GM10847 (cell line): ENCODE measurements around the gene MT1X.

Experiments
- POLR2A ChIP-seq: IDR thresholded peaks from 2 replicates; pipeline ENCODE4 v1.6.1; 2011; ENCODE audit not compliant: insufficient read length; ENCODE audit errors: extremely low read depth

Gene MT1X

DNA sequence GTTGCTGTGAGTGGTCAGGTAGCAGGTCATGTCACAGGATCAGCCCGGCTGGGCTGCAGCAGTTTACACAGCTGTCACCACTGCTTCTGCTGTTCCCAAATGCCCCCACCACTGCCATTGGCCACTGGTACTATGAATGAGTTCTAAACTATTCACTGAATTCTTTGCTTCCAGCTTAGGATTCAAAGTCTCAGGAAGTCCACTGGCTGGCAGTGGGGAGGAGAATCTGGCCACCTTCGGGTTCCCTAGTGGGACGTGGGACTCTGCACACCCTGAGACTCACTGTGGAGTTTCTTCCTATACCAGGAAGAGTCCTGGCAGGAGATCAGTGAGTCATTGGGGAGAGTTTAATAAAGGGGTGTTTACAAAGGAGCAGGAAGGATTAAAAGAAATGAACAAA is 6.9 kb downstream of the MT1X start:
- no peak for TF ChIP-seq POLR2A

DNA sequence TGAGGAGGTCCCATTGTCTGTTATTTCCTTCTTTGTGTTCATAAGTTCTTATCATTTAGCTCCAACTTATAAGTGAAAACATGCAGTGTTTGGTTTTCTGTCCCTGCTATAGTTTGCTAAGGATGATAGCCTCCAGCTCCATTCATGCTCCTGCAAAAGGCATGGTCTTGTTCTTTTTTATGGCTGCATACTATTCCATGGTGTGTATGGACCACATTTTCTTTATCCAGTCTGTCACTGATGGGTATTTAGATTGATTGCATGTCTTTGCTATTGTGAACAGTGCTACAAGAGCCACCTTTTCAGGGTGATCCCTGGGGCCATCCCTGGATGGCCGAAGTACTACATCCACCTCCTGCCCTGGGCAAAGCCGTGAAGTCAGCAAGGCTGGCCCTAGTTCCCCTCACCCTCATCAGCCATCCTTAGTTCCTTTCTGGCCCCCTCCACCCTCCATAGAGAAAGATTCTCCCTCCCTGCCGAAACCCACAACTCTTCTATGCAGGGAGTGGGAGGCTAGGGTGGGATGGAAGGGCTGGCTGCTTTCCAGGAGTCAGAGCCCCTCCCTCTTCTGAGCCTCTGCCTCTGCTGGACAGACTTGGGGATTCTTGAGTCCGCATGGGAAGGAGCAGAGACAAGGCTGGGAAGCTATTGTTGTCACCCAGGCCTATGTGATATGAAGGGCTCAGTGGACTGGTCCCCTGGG is 8.3 kb downstream of the MT1X start:
- TF ChIP-seq POLR2A = no peak

DNA sequence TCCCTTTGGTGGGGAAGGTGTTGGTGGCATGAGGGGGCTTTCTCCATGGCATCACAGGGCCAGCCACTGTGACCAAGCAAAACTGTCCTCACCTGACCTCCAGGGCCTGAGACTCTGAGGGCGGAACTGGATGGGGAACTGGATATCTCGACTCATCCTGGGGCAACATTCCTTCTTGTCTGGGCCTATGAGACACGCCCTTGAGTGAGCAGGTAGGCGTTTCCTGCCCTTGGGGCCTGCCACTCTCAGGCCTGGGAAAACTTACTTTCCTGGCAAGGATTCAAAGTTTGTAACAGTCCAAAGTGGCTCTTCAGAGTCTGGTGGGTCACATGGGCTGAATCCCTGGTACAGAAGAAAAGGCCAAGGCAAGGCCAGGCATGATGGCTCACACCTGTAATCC is 9.6 kb downstream of the MT1X start:
- no peak for TF ChIP-seq POLR2A

- no peak for TF ChIP-seq POLR2A
Measured at GRCh38 chr16:56695246-56695645, 13.0 kb downstream of the MT1X start.

- TF ChIP-seq POLR2A = no peak
Measured at GRCh38 chr16:56697456-56698155, 15.3 kb downstream of the MT1X start.

DNA sequence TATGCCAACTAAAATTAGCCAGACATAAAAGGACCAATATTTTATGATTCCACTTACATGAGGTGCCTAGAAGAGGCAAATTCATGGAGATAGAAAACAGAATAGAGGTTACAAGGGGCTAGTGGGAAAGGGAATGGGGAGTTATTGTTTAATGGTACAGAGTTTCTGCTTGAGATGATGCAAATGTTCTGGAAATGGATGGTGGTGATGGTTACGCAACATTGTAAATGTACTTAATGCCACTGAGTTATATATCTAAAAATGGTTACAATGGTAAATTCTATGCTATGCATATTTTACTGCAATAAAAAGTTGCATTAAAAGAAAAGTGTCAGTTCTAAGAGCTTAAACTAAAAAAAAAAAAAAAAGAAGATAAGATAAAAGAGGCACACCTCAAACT is 17.9 kb downstream of the MT1X start:
- no peak for TF ChIP-seq POLR2A

DNA sequence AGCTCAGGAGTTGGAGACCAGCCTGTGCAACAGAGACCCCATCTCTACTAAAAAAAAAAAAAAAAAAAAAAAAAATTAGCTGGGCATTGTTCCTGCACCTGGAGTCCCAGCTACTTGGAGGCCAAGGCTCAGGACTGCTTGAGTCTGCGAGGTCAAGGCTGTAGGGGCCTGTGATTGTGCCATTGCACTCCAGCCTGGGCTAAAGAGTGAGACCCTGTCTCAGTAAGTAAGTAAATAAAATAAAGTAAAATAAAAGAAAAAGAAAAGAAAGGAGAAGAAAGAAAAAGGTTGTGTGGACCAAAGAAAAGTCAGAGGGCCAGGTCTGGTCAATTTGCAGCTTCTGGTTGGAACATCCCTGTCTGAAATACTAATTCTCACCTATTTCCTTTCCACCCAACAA is 18.4 kb downstream of the MT1X start:
- no peak for TF ChIP-seq POLR2A

DNA sequence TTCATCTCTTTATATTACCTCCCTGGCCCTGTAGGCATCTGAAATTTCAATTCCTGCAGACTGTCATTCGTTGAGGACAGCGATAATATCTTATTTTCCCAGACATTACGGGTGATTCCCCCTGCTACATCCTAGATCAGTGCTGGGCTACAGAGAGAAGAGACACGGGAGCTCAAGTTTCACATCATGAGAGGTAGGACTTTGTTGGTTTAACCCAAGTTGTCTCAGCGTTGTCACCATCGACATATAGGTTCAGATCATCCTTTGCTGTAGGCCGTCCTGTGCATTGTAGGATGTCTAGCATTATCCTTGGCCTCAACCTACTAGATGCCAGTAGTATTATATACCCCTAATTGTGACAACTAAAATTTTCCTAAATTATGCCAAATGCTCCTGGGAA is 19.3 kb downstream of the MT1X start:
- TF ChIP-seq POLR2A = no peak

DNA sequence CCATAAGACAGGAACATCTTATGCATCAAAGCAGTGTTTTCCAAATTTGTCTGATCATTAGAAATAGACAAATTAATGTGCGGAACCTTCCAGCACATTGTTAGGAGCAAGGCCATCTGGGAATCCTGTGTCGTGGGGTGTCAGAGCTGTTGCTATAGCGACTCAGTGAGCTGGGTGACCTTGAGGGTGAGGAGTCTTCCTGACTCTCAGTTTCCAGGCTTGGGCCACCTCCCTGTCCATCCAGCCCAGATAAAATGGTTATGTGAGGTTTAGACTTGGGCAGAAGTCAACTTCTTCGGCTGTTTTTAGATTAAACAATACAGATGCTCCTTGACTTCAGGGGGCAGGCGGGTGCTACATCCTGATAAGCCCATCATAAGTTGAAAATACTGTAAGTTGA is 20.6 kb downstream of the MT1X start:
- no peak for TF ChIP-seq POLR2A

DNA sequence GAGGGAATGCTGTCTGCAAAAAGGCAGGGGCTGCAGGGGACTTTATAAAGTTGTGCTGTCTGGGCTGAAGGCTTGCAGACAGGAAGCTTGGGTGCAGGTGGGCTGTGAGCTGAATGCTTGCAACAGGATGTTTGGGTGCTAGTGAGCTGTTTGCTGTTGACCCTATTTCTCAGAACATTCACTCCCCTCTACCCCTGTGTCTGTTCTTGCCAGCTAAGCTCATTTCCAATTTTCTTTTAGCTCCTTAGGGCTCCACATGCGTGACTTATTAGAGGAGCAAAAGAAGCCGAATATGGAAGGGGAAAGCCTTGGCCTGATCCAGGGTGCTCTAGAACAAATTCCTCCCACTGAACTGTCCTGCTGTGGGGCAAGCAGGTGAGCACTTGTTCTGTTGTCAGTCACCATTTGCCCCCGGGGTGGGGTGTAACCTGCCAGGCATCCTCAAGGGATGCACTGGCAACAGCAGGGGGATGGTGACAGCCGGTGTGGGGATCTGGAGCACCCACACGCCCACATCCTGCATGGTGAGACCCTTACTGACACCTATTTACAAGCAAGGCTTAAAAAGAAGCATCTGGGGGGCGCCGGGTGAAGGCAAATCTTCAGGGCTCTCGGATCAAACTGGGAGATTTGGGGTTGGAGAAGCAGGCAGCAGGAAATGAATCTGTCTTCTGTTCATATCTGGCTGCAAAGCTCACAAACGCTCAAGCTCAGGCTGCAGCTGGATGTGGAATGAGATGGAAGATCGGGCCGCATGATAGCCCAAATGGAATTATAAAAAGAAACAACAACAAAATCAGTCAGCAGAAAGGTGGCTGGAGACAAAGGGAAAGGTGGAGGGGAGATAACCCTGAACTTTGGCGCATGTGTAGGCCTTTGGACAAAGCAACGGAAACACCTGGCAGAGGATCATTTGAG is 26.5 kb downstream of the MT1X start:
- no peak for TF ChIP-seq POLR2A

GRCh38 chr16:56709443-56710040 is 27.3 kb downstream of the MT1X start:
- no peak for TF ChIP-seq POLR2A

GRCh38 chr16:56710181-56710737 is 28.0 kb downstream of the MT1X start:
- TF ChIP-seq POLR2A = no peak

DNA sequence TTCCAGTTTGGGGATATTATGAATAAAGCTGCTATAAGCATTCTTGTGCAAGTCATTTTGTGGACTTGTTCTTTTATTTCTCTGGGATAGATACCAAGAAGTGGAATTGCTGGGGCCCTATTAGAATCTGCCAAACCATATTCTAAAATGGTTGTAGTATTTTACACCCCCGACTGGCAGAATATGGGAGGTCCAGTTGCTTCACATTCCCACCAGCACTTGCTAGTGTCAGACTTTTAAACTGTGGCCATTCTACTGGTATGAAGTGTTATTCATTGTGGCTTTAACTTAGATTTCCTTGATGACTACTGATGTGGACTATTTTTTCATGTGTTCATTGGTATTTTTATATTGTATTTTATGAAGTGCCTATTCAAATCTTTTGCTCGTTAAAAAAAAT is 29.6 kb downstream of the MT1X start:
- no peak for TF ChIP-seq POLR2A

- TF ChIP-seq POLR2A = no peak
Measured at GRCh38 chr16:56713794-56714193, 31.5 kb downstream of the MT1X start.

GRCh38 chr16:56715126-56715525 is 32.9 kb downstream of the MT1X start:
- no peak for TF ChIP-seq POLR2A

- TF ChIP-seq POLR2A = no peak
Measured at GRCh38 chr16:56716761-56717160, 34.5 kb downstream of the MT1X start.
